GM12801 (cell line): Measurements from ENCODE around the gene DYNC1H1.

ENCODE experiments used
- TF ChIP-seq, protein P1 (sequence below): IDR thresholded peaks from one replicate; pipeline ENCODE4 v1.5.1; 2011; ENCODE audit warnings: control low read depth; ENCODE audit not compliant: insufficient read length; ENCODE audit errors: extremely low read depth

Gene DYNC1H1

DNA sequence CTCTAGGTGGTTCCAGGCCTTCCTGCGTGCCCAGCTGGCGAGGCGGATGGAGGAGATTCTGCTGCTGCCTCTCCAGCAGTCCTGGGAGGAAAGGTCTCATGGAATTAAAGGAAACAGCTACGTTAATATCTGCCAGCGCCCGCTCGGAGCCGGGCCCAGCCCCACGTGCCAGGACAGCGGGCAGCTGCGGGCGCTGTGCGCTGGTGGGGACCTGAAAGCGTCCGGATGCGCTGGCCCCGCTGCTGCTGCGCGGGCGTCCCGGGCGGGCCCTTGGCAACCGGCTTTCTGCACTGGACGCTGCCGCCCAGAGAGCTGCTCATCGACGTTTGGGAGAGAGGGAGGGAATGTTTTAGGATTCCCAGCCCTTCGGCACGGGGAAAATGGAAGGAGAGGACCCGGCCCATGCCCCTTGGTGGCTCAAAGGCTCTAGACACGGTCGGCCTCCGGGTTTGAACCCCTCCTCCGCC, 8.6 kb upstream of the DYNC1H1 start:
- TF ChIP-seq, protein P1, sequence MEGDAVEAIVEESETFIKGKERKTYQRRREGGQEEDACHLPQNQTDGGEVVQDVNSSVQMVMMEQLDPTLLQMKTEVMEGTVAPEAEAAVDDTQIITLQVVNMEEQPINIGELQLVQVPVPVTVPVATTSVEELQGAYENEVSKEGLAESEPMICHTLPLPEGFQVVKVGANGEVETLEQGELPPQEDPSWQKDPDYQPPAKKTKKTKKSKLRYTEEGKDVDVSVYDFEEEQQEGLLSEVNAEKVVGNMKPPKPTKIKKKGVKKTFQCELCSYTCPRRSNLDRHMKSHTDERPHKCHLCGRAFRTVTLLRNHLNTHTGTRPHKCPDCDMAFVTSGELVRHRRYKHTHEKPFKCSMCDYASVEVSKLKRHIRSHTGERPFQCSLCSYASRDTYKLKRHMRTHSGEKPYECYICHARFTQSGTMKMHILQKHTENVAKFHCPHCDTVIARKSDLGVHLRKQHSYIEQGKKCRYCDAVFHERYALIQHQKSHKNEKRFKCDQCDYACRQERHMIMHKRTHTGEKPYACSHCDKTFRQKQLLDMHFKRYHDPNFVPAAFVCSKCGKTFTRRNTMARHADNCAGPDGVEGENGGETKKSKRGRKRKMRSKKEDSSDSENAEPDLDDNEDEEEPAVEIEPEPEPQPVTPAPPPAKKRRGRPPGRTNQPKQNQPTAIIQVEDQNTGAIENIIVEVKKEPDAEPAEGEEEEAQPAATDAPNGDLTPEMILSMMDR = no peak

DNA sequence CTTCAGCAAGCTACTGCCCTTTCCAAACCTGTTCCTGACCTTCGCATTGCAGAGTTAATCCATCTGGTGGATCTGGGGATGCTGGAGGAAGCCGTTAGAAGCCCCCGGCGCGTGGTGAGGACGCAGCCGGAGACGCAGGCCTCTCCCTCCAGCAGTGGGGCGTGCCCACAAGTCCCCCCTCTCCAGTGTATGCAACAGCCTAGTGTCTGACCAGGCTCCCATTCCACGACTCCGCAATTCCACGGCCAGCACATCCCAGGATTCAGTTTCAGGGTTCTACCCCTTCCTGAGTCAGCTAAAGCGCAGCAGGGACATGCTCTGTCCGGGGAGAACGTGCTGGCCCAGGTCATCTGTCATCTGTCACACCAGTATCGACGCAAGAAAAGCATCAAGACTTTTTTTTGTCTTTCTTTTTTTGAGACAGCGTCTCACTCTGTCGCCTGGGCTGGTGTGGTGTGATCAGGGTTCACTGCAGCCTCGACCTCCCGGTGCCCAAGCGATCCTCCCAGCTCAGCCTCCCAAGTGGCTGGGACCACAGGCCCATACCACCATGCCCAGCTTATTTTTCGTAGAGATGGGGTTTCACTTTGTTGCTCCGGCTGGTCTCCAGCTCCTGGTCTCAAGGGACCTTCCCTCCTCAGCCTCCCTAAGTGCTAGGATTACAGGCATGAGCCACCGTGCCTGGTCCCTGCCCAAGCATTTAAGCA, 8.0 kb upstream of the DYNC1H1 start:
- TF ChIP-seq, protein P1 = no peak

GRCh38 chr14:101957406-101958234, 6.8 kb upstream of the DYNC1H1 start:
- TF ChIP-seq, protein P1 = no peak

GRCh38 chr14:101958418-101959180, 5.8 kb upstream of the DYNC1H1 start:
- TF ChIP-seq, protein P1 = no peak

GRCh38 chr14:101959277-101959676, 5.1 kb upstream of the DYNC1H1 start:
- TF ChIP-seq, protein P1 = no peak

DNA sequence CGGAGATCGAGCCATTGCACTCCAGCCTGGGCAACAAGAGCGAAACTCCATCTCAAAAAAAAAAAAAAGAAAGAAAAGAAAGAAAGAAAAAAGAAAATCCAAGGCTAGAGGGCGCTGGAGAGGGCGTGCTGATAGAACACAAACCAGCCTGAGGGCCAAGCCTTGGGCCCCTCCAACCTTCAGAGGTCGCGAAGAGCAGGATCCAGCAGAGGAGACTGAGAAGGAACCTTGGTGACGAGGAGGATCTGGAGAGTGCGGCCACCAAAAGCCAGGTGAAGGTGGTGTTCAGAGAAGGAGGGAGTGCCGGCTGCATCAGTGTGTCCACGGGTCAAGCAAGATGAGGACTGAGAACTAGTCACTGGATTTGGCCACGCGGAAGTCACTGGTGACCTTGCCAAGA, 4.1 kb upstream of the DYNC1H1 start:
- TF ChIP-seq, protein P1 = no peak

GRCh38 chr14:101961011-101961721, 3.2 kb upstream of the DYNC1H1 start:
- TF ChIP-seq, protein P1 = peak; percentile 42
